Neuronal stem cell (in vitro differentiated cells): ENCODE data around the gene PDAP1.

ENCODE experiments used
- DNase-seq: peaks from one replicate; pipeline ENCODE4 v3.0.0-alpha.2; 2013; ENCODE audit warnings: low spot score
- H2AFZ ChIP-seq: one replicate; pipeline ENCODE4 v1.6.1; 2013; ENCODE audit warnings: mild to moderate bottlenecking, low read length, inconsistent platforms
- H2AK5ac ChIP-seq: 2 replicates; pipeline ENCODE4 v1.6.1; 2013; ENCODE audit warnings: low read depth, mild to moderate bottlenecking, inconsistent platforms, low read length, moderate library complexity, mixed read lengths
- H2BK120ac ChIP-seq: 2 replicates; pipeline ENCODE4 v1.6.1; 2013; ENCODE audit warnings: low read depth, mild to moderate bottlenecking, inconsistent platforms, low read length, moderate library complexity, mixed read lengths
- H2BK12ac ChIP-seq: one replicate; pipeline ENCODE4 v1.6.1; 2013; ENCODE audit warnings: low read length, inconsistent platforms
- H2BK15ac ChIP-seq: 2 replicates; pipeline ENCODE4 v1.6.1; 2013; ENCODE audit warnings: mild to moderate bottlenecking, low read length, inconsistent platforms, mixed read lengths
- H2BK5ac ChIP-seq: one replicate; pipeline ENCODE4 v1.6.1; 2013; ENCODE audit warnings: inconsistent platforms, mild to moderate bottlenecking, low read length, moderate library complexity
- H3K14ac ChIP-seq: one replicate; pipeline ENCODE4 v1.6.1; 2013; ENCODE audit warnings: low read length, inconsistent platforms
- H3K18ac ChIP-seq: 2 replicates; pipeline ENCODE4 v1.6.1; 2013; ENCODE audit warnings: low read length, inconsistent platforms
- H3K23ac ChIP-seq: 2 replicates; pipeline ENCODE4 v1.6.1; 2013; ENCODE audit warnings: low read depth, mild to moderate bottlenecking, mixed read lengths, low read length, inconsistent platforms; ENCODE audit not compliant: poor library complexity
- H3K27ac ChIP-seq: replicated peaks from 3 replicates; pipeline ENCODE4 v1.5.1; 2013; ENCODE audit warnings: low read length, inconsistent platforms
- H3K27me3 ChIP-seq, 3 experiments: 2 replicates each; pipeline ENCODE4 v1.6.1; 2013; ENCODE audit warnings: low read length in 3 of 3, mild to moderate bottlenecking in 2 of 3, inconsistent platforms in 1 of 3, low read depth in 1 of 3, mixed read lengths in 1 of 3, moderate library complexity in 1 of 3; ENCODE audit not compliant: control insufficient read depth in 3 of 3, insufficient read depth in 3 of 3
- H3K36me3 ChIP-seq, 2 donors: replicated peaks in 1 of 2; 2 replicates each; pipeline ENCODE4 v1.6.1; 2013; ENCODE audit warnings: low read length in 2 of 2; ENCODE audit not compliant: control insufficient read depth in 2 of 2, insufficient read depth in 2 of 2
- H3K4ac ChIP-seq: 2 replicates; pipeline ENCODE4 v1.6.1; 2013; ENCODE audit warnings: inconsistent platforms, mild to moderate bottlenecking, low read length, moderate library complexity
- H3K4me1 ChIP-seq, 2 donors: 1 replicate in 1 of 2; 2 replicates in 1 of 2; pipeline ENCODE4 v1.6.1; 2013; ENCODE audit warnings: low read length in 2 of 2, low read depth in 1 of 2; ENCODE audit not compliant: control insufficient read depth in 2 of 2, insufficient read depth in 1 of 2
- H3K4me2 ChIP-seq: one replicate; pipeline ENCODE4 v1.6.1; 2013; ENCODE audit warnings: mild to moderate bottlenecking, low read length, inconsistent platforms; ENCODE audit not compliant: insufficient read depth, poor library complexity, severe bottlenecking
- H3K4me3 ChIP-seq, 2 donors: 2 replicates each; pipeline ENCODE4 v1.5.1; 2013; ENCODE audit warnings: low read length in 2 of 2, mild to moderate bottlenecking in 2 of 2, inconsistent platforms in 1 of 2, moderate library complexity in 1 of 2
- H3K79me1 ChIP-seq: one replicate; pipeline ENCODE4 v1.6.1; 2013; ENCODE audit warnings: low read depth, mild to moderate bottlenecking, inconsistent platforms, low read length, moderate library complexity
- H3K9ac ChIP-seq: one replicate; pipeline ENCODE4 v1.6.1; 2013; ENCODE audit warnings: mild to moderate bottlenecking, low read depth, low read length, inconsistent platforms; ENCODE audit not compliant: poor library complexity
- H3K9me3 ChIP-seq, 2 donors: replicated peaks in 1 of 2; 2 replicates each; pipeline versions ENCODE3 to v1.6.1; 2013; ENCODE audit warnings: low read length in 2 of 2, mild to moderate bottlenecking in 2 of 2, inconsistent platforms in 1 of 2, low read depth in 1 of 2, mixed read lengths in 1 of 2, moderate library complexity in 1 of 2; ENCODE audit not compliant: control insufficient read depth in 2 of 2, insufficient read depth in 1 of 2
- H4K8ac ChIP-seq: one replicate; pipeline ENCODE4 v1.6.1; 2013; ENCODE audit warnings: low read depth, mild to moderate bottlenecking, inconsistent platforms, low read length, moderate library complexity
- H4K91ac ChIP-seq: one replicate; pipeline ENCODE4 v1.6.1; 2013; ENCODE audit warnings: low read length, low read depth, mild to moderate bottlenecking, inconsistent platforms; ENCODE audit not compliant: poor library complexity
- WGBS, 2 donors: extraction: QIAGEN DNeasy Blood & Tissue Kit; methylation state at CpG; one replicate each; pipeline ENCODE4 v1.1.7; 2013; ENCODE audit warnings: missing lambda C conversion rate in 2 of 2, mixed read lengths in 1 of 2; ENCODE audit not compliant: insufficient read length in 2 of 2, insufficient replicate concordance in 1 of 2; ENCODE audit errors: extremely low coverage in 2 of 2; 5-methylcytosine and 5-hydroxymethylcytosine counted together

PDAP1 gene

DNA sequence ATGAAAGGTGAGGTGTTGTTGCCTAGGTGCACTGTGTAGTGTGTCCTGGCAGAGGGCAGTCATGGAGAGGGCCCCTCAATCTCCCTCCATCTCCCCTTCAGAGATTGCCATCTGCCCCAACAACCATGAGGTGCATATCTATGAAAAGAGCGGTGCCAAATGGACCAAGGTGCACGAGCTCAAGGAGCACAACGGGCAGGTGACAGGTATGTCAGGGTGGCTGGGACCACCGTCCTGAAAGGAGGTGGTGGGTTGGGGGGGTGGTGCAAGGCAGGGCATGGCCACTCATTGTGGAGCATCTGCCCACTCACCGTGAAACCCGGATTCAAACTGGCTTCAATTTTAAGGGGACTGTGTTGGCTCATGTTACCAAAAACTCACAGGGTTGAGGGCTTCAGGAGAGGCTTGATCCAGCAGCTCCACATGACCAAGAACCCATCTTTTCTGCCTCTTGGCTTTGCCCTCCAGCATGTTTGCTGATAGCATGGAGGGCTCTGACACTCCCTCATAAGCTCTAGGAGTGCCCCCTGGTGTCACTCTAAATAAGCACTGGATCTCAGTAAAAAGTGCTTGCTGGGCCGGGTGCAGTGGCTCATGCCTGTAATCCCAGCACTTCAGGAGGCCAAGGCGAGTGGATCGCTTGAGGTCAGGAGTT, 21.7 kb downstream of the PDAP1 start:
- no peak overlapping the region for H3K23ac ChIP-seq
- H2BK120ac ChIP-seq = no peak overlapping the region
- H3K4me3 ChIP-seq = peak overlapping the region in 1 of 2 donors; percentile 61
- no peak overlapping the region for H2AK5ac ChIP-seq
- no peaks in the 10 kb centered on the region for H3K9me3 ChIP-seq
- H3K14ac ChIP-seq = no peak overlapping the region
- H2BK15ac ChIP-seq = no peak overlapping the region
- DNase-seq = no peak
- H4K91ac ChIP-seq = no peak overlapping the region
- no peaks in the 10 kb centered on the region for H3K4me1 ChIP-seq
- no peak overlapping the region for H3K9ac ChIP-seq
- no peak overlapping the region for H3K4me2 ChIP-seq
- H3K18ac ChIP-seq = no peak overlapping the region
- WGBS, 2 donors = no CpG with 5 or more reads among the region's 9 CpGs
- no peak overlapping the region for H4K8ac ChIP-seq
- no peak overlapping the region for H3K4ac ChIP-seq
- no peak overlapping the region for H2AFZ ChIP-seq
- no peak overlapping the region for H3K27ac ChIP-seq
- H3K27me3 ChIP-seq = no peaks in the 10 kb centered on the region
- peaks cover 27 to 39% of the 10 kb centered on the region in 2 donors for H3K36me3 ChIP-seq
- no peak overlapping the region for H2BK5ac ChIP-seq
- H3K79me1 ChIP-seq = peaks cover 8% of the 10 kb centered on the region
- H2BK12ac ChIP-seq = no peak overlapping the region

DNA sequence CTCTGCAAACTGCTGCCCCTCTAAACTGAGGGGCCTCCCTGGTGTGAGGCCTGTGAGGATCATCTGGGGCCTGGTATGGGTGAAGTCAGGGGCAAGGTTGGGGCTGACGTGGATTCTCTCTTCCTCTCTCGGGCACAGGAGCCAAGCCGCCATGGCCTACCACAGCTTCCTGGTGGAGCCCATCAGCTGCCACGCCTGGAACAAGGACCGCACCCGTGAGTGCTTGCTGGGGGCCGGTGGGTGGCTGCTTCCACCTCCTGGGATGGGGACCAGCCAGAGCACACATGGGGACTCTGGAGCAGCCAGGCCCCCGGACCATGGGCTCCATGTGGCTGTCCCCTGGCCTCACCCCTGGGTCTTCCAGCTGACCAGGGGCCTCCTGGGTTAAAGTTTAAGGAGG, 22.8 kb downstream of the PDAP1 start:
- Histone ChIP-seq H3K27ac (no peak overlapping the region), H3K23ac (no peak overlapping the region), H3K36me3 (peaks cover 21 to 28% of the 10 kb centered on the region in 2 donors), H2BK15ac (no peak overlapping the region), H3K9me3 (no peaks in the 10 kb centered on the region), H3K79me1 (peaks cover 6% of the 10 kb centered on the region), H3K4me1 (peaks cover 0 to 8% of the 10 kb centered on the region in 2 donors), H3K18ac (no peak overlapping the region), H4K91ac (no peak overlapping the region), H3K4me2 (no peak overlapping the region), H3K4me3 (peak overlapping the region in 1 of 2 donors; percentile 20), H2AK5ac (no peak overlapping the region), H3K27me3 (no peaks in the 10 kb centered on the region), H3K4ac (no peak overlapping the region), H2BK120ac (no peak overlapping the region), H2BK5ac (peak overlapping the region; percentile 66), H2BK12ac (no peak overlapping the region), H3K14ac (no peak overlapping the region), H3K9ac (no peak overlapping the region), H4K8ac (no peak overlapping the region), H2AFZ (no peak overlapping the region)
- no peak for DNase-seq
- no CpG with 5 or more reads among the region's 8 CpGs for WGBS, 2 donors

DNA sequence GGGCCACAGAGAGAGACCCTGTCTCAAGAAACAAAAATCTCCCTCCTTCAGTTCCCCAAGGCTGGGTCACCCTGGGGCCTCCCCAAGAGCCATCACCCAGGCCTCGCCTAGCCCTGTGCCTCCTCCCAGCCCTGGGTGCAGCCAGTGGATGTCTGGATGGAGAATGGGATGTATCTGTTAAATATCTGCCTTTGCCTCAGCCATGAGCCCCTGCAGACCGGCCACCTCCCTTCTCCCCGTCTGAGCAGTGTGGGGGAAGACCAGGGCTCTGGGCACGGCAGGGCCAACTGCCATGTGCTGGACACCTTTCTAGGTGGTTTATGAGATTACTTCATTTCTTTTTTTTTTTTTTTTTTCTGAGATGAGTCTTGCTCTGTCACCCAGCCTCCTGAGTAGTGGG, 23.9 kb downstream of the PDAP1 start:
- WGBS, 2 donors = no CpG with 5 or more reads among the region's 4 CpGs
- Histone ChIP-seq H2AK5ac (no peak overlapping the region), H3K9ac (no peak overlapping the region), H2BK15ac (no peak overlapping the region), H3K14ac (no peak overlapping the region), H3K18ac (no peak overlapping the region), H2AFZ (no peak overlapping the region), H3K23ac (no peak overlapping the region), H3K27ac (no peak overlapping the region), H4K91ac (no peak overlapping the region), H3K27me3 (no peaks in the 10 kb centered on the region), H3K4me1 (peaks cover 0 to 11% of the 10 kb centered on the region in 2 donors), H2BK120ac (no peak overlapping the region), H2BK12ac (no peak overlapping the region), H3K4ac (peak overlapping the region; percentile 89), H3K4me2 (no peak overlapping the region), H2BK5ac (peak overlapping the region; percentile 39), H3K9me3 (no peaks in the 10 kb centered on the region), H4K8ac (no peak overlapping the region), H3K36me3 (peaks cover 16 to 18% of the 10 kb centered on the region in 2 donors), H3K4me3 (no peak overlapping the region), H3K79me1 (peaks cover 7% of the 10 kb centered on the region)
- DNase-seq = no peak

DNA sequence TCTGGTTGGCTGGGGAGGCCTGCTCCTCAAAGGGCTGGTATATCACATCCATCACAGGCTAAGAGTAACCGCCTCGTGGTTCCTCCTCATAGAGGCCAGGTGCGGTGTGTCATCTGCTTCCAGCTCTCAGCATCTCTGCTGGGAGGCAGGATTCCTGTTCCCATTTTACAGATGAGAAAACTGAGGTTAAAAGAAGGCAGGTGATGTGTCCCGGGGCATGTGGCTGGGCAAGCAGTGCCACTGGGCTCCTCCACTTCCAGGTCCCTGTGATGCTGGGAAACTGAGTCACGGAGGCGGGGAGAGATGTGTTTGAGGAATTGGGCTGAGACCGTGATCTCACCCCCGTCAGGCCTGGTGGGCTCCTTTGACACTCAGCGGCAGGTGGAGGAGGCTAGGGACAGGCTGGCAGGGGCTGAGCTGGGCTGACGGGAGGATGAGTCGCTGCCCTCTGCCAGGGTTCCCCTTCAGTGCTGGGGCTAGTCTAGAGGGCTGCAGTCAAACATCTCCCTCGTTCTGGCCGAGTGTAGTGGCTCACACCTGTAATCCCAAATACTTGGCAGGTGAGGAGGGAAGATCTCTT, 24.5 kb downstream of the PDAP1 start:
- Histone ChIP-seq H4K8ac (no peak overlapping the region), H2AK5ac (no peak overlapping the region), H2AFZ (no peak overlapping the region), H3K4me3 (no peak overlapping the region), H3K4ac (no peak overlapping the region), H2BK5ac (peak overlapping the region; percentile 39), H3K27ac (no peak overlapping the region), H4K91ac (no peak overlapping the region), H3K4me2 (no peak overlapping the region), H3K18ac (no peak overlapping the region), H3K79me1 (peaks cover 6% of the 10 kb centered on the region), H3K4me1 (peaks cover 0 to 11% of the 10 kb centered on the region in 2 donors), H3K14ac (peak overlapping the region; percentile 58), H3K27me3 (no peaks in the 10 kb centered on the region), H3K36me3 (peaks cover 15% of the 10 kb centered on the region in 2 donors), H3K9me3 (no peaks in the 10 kb centered on the region), H2BK12ac (no peak overlapping the region), H2BK15ac (no peak overlapping the region), H3K23ac (no peak overlapping the region), H2BK120ac (no peak overlapping the region), H3K9ac (no peak overlapping the region)
- WGBS, 2 donors = no CpG with 5 or more reads among the region's 13 CpGs
- no peak for DNase-seq
